Measurements from ENCODE around the gene RDM1.

RDM1 gene

DNA sequence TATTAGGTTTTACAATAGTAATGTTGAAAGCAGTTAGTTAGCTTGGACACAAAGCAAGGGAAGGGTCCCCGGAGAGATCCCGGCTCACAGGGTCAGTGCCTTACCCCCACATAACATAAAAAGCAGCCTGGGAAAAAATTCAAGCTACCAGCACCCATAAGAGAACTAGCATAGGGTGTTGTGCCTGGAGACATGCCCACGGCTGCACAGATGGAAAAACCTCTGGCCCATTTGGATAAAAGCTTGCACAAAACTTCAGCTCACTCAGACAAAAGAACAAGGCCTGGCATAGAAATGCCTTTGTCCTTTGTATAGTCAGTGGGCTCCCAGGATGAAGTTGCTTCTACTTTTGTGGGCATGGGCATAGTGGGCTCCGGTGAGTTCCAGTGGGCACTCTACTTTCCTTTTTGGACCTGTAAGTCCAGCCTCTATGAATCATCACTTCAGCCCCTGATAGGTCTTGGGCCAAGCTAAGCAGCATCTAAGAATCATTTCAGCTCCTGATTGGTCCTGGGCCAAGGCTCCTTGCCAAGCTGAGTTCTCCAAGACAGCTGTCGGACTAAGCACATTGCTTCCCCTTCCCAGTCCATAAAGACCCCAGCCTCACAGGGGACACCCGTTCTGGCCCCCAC lies 1.3 kb upstream of the RDM1 start:
- DNase-seq, result no peak

DNA sequence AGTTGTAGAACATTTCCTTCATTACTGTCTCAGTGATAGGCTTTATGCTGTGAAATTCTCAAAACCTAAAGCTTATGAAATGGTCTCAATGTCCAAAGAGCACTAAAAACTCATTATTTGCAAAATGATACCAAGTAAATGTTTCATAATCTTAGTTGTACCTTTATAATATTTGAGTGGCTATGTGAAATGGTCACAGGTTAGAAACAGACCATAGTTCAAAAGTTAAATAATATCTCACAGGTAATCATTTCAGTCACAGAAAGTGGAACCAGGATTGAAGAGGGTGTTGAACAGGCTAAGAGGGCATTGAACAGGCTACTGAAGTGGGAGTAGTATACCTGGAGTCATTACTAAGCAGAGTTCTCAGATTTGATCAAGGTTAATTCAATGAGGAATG lies 2.9 kb downstream of the RDM1 start:
- no peak for DNase-seq

DNA sequence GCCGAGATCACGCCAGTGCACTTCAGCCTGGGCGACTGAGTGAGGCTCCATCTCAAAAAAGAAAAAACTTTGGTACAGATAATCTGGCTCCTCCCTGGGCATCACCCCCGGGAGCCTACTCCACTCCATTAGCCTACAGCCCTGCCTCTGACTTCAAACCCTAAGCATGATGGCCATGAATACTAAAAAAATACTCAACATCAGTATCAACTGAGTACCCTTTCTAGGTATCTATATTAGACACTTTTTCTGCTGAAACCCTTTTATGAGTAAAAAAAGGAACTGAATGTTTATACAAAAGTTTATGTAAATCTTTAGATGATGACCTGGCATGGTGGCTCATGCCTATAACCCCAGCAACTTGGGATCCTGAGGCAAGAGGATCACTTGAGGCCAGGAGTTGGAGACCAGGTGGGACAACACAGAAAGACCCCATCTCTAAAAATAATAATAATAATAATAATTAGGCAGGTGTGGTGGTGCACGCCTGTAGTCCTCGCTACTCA lies 6.9 kb downstream of the RDM1 start:
- DNase-seq, result no peak

DNA sequence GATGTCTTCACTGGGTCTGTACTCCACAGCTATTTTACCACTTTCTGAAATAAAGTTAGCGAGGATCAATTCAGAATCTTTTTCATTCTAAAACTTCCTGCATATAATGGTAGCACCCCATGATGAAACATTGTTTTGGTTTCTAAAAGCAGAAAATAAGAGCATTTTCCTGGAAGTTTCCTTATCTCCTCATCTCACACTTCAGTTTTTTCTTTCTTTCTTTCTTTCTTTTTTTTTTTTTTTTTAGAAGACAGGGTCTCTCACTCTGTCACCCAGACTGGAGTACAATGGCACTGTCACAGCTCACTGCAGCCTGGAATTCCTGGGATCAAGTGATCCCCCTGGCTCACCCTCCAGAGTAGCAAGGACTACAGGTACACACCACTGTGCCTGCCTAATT lies 10.3 kb downstream of the RDM1 start:
- DNase-seq, result no peak

DNA sequence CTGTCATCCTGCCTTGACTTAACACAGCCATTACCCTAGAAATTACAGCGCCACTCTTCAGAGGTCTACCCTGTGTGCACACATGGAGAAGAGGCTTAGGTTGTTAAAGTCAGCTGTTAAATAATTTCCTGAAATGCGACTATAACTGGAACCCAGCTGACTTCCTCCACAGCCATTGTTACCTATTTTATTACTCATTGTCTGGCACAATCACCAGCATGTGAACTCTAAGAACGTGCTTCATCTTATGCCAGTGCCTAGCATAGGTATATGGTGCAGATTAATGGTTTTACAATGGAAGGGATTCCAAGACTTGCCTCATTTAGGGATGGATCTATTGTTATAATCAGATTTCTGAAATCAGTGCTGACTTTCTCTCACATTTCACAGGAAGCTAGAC lies 11.9 kb downstream of the RDM1 start:
- DNase-seq, result no peak

DNA sequence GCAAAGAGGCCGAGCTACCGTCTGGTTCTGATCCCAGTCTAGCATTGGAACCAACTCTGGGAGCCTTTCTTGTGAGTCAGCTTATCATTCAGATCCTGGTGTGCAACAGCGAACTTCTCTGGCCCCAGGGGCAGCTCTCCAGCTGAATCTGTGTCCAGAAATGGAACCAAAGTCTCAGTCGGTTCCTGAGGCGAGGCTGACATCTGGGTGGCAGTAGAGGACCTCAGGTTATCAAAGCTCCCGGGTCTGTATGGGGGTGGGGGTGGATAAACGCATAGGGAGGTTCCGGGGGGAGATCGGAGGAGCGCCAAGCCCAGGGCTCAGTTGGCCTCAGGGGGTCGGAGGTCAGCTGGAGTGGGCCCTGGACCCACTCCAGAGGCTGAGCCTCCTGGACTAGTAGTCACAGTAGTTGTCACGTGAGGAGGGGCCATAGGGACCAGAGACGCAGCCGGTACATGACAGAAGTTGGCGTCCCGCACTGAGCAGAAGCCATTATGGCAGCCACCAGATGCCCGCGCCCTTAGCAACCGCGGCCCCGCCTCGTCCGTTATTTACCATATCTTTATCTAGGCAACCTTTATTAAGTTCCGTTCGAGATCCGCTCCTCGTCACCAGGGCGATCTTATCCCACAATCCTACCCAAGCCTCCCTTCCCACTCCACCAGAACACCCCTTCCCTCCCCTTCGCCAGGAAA lies 12.9 kb downstream of the RDM1 start:
- DNase-seq, result no peak

DNA sequence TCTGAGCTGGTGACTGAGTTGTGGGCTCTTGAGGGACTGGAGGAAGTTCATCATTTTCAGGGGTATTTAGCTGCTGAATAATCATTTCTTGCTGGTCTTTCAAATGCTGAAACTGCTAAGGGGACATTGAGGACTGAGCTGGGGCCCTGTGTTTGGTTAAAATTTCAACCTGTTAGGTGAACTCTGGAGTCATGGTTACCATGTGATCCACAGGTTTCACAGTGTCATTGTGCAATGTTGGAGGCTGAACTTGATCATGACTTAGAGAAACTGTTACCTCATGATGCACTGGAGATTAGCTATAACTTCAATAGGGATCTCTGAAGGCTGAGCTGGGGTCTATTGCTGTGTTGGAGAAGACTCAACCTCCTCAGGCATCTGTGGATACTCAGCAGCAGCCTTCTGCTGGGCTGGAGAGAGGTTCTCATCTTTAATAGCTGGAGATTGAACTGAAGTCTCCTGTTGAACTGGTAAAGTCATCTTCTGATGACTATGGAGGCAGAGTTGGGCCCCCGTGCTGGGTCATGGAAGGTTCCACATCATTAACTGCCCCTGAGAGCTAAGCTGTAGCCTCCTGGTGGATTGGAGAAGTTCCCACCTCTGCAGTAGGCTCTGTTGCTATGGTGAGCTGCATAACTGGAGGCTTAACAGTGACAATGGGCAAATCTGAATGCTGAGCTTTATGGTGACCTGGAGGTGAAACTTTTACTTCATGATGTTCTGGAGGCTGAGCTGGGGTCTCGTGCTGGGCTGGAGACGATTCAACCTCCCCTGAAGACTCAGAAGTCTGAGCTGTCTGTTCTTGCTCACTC lies 15.2 kb downstream of the RDM1 start:
- DNase-seq, result no peak

DNA sequence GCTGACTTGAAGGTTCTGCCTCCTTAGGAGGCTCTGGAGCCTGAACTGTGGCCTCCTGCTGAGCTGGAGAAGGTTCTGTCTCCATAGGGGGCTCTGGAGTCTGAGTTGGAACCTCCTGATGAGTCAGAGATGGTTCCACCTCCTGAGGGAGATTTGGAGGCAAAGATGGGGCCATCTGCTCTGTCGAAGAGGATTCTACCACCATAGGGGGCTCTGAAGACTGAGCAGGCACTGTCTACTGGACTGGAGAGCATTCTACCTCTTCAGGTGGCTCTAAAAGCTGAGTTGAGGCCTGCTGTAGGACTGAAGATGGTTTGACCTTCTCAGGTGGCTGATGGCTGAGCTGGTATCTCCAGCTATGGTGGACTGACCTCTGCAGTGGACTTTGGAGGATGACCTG lies 16.2 kb downstream of the RDM1 start:
- no peak for DNase-seq

DNA sequence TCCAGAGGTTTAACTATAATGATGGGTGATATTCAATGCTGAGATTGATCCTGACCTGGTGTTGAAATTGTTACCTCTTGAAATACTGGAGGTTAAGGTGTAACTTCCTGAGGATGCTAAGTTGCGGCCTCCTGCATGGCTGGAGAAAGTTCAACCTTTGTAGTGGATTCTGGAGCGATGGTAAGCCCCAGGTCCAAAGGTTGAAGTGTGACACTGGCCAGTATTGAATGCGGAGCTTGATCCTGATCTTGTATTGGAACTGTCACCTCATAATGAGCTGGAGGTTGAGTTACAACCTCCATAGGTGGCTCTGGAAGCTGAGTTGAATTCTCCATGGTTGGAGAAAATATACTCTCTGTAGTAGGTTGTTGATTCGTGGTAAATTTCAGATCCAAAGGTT lies 17.0 kb downstream of the RDM1 start:
- no peak for DNase-seq

DNA sequence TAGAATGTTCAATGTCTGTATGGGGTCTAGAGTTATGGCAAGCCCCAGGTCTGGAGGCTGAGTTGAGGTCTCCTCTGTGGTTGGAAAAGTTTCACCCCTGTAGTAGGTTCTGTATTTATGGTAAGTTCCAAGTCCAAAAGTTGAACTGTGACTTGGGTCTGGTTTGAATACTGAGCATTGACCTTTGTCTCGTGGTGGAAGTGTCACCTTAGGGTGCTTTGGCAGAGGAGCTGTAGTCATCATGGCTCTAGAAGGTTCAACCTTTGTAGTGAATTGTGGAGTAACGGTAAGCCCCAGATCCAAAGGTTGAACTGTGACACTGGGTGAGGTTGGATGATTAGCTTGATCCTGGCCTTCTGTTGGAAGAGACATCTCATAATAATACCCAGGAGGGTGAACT lies 17.6 kb downstream of the RDM1 start:
- DNase-seq, result no peak

DNA sequence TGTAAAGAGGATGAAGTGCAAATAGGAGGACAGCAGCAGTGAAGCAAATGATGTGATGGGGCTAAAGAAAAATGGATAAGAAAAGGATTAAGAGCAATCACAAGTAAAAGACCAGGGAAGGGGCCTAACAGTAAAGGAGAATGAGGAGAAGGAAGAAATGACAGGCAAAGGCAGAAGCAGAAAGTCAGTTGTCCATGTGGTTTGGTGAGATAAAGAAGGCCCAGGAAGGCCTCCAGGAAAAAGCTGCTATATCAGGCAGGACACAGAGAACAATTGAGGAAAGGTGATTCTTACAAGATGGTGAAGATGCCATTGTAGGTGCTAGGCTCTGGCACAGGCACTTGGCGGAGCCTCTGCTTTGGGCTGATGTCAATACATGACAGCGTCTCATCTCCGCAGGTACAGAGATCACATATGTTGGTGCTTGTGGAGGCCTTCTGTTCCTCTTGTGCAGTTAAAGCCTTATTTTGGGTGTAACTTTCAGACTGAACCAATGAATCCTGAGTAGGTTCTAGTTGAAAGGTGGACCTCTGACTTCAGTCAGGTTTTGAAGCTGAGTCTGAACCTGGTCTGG lies 18.1 kb downstream of the RDM1 start:
- DNase-seq, result no peak

DNA sequence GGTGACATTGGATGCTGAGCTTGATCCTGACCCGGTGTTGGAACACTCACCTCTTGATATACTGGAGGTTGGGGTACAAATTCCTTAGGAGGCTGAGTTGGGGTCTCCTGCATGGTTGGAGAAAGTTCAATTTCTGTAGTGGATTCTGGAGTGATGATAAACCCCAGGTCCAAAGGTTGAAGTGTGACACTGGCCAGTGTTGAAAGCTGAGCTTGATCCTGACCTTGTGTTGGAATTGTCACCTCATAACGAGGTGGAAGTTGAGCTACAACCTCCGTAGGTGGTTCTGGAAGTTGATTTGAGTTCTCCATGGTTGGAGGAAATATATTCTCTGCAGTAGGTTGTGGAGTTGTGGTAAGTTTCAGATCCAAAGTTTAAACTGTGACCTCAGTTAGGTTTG lies 21.2 kb downstream of the RDM1 start:
- DNase-seq, result no peak

DNA sequence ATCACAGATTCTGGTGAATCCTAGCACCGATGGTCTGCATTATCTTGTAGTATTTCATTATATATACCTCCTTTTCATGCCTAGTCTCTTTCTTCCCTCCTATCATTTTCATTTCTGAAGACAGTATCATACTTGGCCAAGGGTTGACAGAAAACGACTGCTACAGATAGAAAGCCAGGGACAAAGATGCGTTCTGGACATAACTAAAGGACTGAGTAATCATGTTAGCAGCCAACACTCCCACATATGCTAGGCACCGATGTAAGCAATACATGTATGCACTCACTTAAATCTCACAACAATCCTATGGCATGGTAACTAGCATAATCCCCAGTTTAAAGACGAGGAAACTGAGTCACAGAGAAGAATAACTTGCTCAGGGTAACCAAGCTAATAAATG lies 22.9 kb downstream of the RDM1 start:
- DNase-seq, result no peak

DNA sequence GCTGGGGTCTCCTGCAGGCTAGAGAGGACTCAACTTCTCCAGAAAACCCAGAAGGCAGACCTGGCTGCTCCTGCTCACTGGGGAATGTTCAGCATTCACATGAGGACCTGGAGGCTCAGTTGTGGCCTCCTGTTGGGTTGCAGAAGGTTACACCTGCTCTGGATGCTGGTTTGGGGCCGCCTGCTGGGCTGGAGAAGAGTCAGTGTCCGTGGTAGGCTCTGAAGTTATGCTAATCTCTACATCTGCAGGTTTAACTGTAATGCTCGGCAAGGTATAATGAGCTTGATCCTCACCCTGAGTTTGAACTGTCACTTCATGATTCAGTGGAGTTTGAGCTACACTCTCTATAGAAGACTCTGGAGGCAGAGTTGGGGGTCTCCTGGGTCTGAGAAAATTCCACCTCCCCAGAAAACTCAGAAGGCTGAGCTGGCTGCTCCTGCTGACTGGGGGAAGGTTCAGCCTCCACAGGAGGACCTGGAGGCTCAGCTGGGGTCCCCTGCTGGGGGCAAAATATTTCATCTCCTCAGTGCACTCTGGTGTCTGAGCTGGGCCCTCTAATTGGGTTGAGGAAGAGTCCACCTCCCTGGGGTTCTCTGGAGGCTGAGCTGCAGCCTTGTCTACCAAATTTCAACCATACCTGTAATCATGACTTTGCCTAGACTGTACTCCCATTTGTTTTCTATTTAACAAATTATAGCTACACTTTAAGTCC lies 23.5 kb downstream of the RDM1 start:
- DNase-seq, result no peak

DNA sequence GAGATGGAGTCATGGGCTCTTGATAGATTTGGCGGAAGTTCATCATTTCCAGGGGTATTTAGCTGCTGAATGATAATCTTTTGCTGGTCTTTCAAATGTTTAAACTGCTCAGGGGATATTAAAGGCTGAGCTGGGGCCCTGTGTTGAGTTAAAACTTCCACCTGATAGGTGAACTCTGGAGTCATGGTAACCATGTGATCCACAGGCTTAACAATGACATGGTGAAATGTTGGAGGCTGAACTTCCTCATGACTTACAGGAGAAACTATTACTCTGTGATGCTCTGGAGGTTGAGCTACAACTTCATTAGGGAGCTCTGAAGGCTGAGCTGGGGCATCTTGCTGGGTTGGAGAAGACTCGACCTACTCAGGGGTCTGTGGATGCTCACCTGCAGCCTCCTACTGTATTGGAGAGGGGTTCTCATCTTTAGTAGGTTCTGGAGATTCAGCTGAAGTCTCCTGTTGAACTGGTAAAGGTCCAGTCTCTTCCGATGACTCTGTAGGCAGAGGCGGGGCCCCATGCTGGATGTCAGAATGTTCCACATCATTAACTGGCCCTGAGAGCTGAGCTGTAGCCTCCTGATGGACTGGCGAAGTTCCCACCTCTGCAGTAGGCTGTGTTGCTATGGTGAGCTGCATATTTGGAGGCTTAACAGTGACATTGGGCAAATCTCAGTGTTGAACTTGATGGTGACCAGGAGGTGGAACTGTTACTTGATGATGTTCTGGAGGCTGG lies 24.2 kb downstream of the RDM1 start:
- DNase-seq, result no peak

DNA sequence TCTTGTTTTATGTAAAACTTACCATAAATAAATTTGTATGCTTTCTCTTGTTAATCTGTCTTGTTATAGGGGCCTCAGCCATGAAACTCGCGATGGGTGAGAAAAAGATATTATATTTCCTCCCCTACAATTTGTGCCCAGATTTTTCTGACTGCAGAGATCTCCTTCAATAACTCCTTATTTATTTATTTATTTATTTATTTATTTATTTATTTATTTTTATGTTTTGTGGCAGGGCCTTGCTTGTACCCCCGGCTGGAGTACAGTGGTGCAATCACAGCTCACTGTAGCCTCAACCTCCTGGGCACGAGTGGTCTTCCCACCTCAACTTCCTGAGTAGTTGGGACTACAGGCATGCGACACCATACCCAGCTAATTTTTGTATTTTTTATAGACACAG lies 27.1 kb downstream of the RDM1 start:
- no peak for DNase-seq

DNA sequence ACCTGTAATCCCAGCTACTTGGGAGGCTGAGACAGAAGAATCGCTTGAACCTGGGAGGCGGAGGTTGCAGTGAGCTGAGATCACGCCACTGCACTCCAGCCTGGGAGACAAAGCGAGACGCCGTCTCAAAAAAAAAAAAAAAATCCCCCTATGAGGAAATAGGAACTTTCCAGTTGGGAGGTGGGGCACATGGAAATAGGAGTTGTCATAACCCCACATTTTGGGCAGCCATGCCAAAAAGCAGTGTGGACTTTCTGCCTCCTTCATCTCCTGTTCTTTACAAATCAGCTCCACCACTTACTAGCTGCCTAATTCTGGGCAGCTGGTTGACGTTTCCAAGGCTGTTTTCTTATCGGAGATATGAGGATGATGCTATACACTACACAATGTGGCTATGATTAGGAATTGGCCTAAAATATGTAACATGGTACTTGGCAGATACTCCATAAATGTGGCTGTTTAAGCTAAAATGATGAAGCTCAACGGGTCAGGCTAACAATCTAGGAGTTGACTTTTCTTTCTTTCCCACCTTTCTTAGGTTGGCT lies 28.9 kb downstream of the RDM1 start:
- no peak for DNase-seq

DNA sequence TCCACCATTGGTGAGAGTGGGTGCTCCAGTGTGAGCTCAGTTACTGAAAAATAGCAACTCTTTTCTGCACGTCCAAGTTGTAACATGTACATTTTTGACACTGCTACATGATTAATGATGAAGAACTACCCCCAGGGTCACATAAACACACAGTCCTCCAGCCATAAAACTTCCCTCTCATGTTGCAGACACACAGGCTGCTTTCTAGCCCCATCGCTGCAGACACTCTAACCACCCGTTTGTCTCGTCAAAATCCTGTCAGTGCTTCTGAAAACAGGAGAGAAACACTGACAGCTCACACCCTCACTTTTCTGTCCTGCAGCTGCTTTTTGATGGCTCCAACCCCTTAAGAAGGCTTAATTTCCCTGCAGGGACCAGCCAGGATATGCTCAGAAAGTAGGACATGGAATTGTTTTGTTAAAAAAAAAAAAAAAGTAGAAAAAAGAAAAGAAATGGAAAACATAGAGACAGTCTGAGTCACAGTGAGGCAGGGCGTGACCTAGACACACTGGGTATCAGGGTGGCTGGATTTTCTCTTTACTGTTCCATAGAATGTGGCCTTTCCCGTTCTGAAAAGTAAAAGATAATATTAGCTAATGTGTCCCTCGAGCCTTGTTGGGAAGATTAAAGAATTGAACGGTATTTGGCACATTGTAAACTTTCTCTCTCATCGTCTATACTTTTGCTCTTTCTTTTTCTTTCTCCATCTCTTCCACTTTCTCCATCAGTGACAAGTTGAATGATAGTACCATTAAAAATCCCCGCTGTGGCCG lies 29.7 kb downstream of the RDM1 start:
- no peak for DNase-seq

DNA sequence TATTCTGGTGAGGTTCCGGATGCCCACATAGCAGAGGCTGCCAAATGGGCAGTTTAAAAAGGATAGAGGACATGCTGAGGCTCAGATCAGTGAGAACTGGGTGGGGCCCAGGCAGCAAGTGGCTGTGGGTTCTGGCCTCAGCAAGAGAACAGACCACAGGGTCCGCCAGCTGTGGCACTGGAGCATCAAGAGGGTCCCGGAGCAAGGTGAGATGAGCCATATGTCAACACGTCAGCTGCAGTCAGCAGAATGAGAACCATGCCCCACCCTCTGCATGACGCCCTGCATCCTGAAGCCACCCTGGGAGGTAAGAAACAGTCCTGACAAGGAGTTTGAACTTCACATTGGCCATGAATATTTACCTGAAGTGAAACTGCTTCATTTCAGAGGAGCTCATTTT lies 30.3 kb downstream of the RDM1 start:
- no peak for DNase-seq

DNA sequence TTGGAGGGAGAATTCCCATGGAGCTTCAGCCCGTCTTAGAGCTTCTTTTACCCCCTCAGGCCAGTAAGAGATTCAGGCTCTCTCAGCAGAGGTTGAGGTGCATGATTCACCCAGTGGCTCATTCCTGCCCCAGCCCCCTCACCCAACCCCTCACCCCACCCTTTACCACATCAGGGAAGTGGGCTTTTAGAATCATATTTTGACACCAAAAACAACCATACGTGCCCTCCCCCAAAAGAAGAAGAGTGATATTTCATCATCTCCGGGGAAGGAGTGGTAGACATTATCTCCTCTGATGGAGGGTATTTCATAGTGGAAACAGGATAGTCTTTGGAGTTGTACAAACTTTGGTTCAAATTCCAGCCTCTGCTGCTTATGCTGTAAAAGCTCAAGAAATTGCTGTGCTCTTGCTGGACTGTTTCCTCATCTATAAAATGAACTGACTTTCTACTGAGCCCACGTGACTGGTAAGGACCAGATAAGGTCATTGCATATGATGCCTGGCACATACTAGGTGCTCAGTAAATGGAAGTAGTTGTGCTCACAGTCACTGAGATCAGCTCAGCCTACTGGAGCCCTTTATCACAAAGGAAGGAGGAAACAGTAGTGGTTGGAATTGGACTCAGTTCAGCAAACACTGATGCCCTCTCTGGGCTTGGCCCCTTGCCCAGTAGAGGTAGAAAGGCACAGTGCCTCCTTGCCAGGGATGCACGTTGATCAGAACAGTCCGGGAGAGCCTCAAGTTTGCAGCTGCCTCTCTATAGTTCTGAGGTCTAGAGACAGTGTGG lies 32.1 kb downstream of the RDM1 start:
- DNase-seq, result no peak
